HG03354 (cell line): ENCODE data around the gene FAM227B.

Experiments used
- ATAC-seq: cut with Tn5 transposase; IDR thresholded peaks from one replicate; pipeline ENCODE4 v1.9.1; 2021; ENCODE audit warnings: mild to moderate bottlenecking; ENCODE audit not compliant: unreplicated experiment, poor library complexity, severe bottlenecking

FAM227B gene

DNA sequence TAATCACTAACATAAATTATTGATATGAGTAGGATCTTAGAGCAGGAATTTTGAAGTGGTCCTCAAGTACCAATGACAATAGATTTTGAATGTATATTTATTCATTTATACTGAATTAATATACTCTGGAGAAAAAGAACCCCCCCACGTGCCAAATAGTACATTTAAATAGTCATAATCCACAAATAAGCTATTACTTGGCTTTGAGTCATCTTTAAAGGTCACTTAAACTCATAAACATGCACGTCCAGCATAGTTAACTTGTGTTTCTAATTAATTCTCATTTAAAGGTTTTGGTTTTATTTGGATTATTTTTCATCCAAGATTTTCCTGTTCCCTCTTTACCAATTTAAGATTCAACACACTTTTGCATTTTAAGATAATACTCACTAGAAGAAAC, 162.5 kb downstream of the FAM227B start:
- ATAC-seq: no peak

DNA sequence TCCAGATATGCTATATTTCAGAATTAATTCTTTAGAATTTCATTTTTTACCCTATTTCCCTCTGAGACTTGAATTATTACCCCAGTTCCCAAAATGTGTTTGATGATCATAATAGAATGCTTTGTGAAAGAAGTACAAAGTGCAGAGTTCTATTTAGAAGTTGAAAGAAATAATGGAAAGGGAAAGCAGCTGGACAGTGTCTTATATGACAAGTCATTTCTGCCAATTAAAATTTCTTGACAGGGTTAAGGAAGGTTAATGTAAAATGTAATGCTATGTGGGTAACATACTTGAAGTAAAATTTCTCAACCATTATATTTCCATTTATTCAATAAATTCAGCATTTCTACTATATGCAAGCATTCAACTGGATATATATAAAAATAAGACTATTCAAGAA, 164.5 kb downstream of the FAM227B start:
- ATAC-seq: no peak

DNA sequence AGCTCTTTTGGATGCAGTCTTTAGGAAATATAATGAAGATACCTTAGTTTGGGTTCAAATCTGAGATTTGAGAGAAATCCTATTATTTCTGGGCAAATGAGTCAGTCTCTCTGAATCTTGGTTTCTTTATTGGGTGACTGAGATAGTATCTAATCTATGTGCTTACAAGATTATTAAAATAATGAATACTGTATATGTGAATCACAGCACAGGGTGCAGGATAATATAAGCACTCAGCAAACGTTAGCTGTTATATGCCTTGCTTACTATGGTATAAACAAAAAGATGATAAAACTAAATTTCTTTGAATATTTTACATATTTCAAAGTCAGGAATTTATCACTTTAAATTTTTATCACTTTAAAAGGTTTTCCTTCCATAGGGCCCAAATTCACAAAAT, 168.0 kb downstream of the FAM227B start:
- no peak for ATAC-seq

DNA sequence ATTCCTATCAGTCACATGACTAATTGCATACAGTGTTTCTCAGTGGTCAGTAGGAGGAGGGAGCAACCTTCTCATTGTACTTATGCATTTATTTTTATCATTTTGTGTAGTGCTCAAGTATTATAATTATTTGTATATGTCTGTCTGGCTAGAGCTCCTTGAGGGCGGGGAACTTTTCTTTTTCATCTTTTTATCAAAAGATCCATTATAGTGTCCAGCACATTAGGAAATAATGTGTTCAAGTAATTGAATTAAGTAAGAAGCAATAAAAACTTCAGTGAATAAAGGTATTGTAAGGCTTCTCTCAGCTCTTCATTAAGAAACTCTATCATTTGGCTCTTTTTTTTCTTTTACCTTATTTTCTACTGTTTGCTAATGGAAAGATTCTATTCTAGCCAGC, 178.8 kb downstream of the FAM227B start:
- ATAC-seq: no peak

DNA sequence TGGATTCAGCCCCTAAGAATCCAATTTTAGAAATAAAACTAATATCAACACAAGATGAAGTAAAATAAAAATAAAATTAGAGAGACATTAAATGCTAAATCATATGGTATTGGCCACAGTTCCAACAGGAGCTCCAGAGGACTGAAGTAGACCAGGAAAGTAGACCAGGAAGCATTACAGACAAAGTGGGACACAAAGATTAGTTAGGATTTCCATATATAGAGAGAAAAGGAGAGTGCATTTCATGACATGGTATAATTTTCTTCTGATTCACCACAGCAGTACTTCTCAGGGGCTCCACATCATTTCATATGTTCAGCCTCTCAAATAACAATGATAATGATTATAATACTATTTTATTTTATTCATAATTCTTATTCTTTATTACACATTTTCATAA, 179.3 kb downstream of the FAM227B start:
- no peak for ATAC-seq

DNA sequence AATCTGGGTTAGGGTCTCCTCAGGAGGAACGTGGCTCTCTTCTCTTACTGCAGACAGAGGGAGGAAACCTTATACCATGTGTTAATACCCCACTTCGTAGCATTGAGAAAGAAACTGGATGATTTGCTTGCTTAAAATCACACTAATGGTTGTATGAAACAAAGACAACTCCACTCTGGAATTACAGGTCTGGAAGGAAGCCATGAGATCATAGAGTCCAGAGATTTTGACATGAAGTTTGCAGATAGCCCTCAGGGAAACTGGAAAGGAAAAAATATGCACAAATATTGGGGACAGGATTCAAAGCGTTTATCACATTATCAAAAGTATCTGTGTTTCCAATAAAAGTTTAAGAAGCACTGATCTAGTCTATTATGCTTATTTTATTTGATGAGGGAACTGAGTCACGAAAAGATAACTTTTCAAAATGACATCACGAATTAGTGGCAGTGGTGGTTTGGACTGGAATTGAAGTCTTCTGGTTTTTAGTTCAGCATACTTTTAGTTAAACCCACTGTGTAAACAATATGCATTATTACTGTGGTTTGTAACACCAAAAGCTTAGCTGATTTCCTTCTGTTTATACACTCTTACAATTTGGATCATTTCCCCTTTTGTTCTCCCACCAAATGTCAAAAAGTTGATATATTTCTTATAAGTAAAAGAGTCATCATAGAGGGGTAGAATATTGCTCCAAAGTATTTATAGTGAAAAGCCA, 180.8 kb downstream of the FAM227B start:
- ATAC-seq: no peak

DNA sequence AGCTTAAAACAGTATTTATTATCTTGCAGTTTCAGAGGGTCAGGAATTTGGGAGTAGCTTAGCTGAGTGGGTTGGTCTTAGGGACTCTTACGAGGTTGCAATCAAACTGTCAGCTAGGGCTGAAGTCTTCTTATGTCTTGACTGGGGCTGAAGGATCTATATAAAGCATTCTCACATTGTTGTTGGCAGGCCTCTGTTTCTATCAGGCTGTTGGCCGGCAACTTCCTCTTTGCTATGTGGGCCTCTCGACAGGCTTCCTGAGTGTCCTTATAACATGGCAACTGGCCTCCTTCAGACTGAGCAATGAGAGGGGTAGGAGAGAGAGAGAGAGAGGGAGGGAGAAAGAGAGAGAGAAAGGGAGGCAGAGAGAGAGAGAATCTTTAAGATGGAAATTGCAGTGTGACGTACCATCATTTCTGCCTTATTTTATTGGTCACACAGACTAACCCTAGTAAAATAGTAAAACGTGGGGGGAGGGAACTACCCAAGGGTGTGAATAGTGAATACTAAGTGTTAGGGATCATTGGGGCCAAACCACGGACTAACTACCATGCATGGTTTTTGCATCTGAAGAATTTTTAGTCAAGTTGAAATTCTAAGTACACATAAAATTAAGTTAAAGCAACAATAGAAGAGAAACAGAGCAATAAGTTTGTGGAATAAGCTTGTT, 181.5 kb downstream of the FAM227B start:
- ATAC-seq: peak; percentile 75

DNA sequence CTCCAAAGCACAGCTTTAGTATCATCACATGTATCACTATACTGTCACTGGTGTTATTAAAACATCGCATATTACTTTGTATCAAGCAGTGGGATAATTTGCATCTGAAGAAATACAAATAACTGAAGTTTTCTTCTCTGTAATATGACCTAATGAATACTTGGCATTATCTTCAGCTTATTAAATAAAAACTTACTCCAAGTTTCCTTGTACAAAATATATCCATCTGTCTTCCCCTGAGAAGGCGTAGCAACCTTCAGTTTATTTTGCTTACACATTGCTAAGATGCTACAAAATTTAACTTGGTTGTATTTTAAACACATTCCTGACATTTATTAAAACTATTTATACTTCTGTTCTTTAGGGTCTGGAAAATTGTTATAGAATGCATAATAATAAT, 183.9 kb downstream of the FAM227B start:
- ATAC-seq: no peak

DNA sequence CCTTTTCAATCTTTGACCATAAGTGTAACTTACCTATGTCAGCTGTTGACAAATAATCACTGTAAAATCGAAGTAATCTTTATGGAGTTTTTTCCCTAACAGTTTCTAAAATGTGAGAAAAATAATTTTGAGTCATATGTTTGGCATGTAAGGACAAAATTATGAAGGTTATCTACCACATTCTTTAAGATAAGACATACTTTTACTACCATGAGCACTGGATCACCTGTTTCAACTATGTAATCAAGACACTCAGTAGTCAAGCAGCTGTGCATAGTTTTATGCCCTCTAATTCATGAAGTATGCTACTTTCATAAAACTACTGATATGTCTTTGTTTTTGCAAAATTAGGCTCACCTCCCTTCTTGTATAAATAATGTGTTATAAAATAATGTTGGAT, 185.4 kb downstream of the FAM227B start:
- no peak for ATAC-seq

DNA sequence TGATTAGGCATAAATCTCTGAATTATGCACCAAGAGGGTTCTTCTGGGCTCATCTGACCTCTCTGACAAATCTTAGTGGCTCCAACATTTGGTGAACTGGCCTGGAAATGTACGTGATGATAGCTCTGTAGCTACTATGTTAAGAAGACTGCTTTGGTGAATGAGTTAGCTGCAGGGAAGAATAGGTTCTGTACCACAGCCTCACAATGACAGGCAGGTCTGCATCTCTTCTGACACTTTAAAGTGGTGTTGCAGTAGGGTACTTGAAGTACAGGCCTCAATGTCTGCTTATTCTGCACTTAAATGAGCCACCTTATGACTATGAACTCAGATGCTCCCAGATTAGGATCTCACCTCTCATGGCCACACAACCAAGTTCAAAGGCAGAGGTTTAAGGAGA, 190.6 kb downstream of the FAM227B start:
- no peak for ATAC-seq

DNA sequence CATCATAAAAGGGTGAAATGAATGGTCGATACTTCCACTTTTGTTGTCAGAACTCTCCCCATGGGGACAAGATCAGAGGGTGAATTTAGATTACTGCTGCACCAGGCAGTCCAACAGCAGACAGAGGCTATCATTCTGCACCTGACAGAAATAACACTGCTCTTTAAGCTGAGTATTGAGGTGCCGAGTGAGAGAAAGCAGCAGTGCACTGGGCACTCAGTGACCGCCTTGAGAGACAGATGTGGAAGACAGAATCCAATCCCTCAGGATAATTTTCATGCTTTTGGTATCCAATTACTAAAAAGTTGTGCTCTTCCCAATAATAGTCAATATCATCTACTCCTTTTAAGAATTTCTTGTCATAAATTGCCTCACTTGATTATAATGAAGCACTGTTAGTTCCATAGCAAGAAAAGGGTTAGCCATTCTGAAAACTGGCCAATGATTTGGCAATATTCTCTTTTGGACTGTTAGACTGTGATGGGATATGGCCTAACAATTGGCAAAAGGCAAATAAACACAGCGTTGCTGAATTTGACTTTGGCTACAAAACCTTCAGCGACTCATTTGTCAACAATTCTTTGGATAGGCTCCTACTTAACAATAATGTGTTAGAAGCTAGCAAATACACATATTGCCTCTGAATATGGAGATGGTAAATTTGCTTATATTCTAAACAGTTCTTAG, 192.1 kb downstream of the FAM227B start:
- ATAC-seq: no peak

DNA sequence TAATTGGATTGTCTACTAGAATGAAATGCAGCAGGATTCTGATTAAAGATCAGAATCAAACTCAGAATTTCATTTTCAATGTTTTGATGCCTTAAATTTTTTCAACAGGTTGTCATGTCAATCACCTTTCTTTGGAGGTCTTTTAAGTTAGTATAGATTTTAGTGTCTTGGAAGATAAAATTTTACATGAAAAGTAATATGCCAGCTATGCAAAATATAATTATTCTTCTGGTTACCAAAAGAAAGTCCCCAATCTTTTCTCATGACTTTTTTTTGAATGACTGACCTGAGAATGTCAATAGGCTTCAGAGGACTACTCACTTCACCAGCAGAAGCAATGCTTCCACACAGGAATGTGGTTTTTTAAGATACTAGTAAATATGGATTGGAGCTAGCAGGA, 193.2 kb downstream of the FAM227B start:
- no peak for ATAC-seq

DNA sequence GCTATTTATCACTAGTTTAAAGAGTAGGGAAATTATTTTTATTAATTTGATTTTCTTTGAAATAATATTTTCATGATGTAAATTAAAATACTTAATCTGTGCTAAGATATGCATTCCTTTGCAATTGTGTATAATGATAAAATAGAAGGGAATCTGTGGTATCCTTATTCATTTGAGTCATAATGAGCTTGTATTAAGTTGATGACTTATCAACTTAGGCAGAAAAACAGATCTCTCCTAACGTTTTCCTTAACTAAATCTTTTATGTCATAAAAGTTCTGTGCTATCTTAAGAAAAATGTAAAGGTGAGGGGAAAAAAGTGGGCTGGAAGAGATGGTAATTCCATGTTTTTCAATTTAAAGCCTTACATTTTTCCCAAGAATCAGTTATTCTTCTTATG, 195.7 kb downstream of the FAM227B start:
- no peak for ATAC-seq

DNA sequence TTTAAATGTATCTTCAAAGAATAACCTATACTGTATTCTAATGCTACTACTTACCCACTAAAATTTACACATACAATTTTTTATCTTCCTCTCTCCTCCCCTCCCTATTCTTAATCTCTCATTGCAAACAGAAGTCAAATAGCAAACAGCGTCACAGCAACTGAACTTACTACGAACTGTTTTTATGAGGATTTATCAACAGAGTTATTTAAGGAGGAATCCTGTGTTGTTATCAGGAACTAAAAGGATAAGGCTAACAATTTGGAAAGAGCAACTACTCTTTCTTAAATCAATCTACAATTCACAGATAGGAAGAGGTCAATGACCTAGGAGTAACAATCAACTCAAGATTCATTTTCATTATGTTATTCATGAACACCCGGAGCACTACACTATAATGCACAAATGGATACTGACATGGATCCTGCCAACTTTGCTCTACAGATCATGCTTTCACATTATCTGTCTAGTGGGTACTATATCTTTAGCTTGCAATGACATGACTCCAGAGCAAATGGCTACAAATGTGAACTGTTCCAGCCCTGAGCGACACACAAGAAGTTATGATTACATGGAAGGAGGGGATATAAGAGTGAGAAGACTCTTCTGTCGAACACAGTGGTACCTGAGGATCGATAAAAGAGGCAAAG, 196.6 kb downstream of the FAM227B start:
- no peak for ATAC-seq

DNA sequence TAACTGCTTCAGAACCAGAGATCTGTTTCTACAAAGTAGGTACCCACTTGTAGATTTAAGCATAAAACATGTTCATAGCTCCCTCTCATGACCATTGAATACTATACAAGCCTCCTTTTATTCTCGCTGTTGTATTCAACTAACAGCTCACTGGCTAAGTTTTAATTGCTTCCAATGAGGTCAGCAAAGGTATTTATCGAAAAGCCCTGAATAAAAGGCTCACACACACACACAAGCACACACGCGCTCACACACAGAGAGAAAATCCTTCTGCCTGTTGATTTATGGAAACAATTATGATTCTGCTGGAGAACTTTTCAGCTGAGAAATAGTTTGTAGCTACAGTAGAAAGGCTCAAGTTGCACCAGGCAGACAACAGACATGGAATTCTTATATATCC, 197.6 kb downstream of the FAM227B start, which contains the start of gene FGF7:
FGF7 (plus strand) TSS at position 222 of the 400 bp plus-strand sequence. CDS start 1,056 bp downstream, outside the sequence.
- ATAC-seq: no peak

DNA sequence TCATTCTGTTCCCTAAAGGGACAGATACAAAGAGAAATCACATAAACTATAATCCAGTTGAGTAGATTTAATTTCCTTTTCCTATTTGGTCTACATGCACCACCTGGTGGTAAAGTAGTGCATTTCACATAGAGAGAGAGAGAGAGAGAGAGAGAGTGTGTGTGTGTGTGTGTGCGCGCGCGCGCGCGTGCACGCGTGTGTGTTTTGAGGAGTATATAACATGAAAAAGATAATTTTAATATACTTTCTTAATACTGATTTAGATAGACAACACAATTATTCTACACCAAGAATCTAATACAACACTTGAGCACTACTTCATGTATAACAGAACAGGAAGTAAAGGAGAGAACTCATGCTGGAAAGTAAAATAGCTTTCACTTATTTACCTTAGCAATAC, 198.6 kb downstream of the FAM227B start:
- peak; percentile 77 for ATAC-seq

DNA sequence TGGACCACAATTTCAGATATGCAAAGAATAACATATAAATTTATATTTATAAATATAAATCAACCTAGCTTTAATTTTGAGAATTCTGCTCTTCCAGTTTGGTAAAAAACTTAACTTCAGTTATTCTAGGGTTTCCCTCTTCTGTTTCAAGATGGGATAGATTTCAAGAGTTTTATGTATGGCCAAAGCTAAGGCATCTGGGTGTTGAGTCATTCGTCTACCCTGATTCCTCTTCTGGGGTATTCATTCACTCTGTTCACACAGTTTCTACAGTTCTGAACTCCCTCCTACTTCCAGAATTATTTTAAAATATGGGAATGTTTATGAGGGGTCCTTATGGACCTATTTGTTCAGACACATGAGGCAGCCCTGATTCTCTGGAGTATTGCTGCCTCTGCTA, 201.8 kb downstream of the FAM227B start:
- no peak for ATAC-seq

DNA sequence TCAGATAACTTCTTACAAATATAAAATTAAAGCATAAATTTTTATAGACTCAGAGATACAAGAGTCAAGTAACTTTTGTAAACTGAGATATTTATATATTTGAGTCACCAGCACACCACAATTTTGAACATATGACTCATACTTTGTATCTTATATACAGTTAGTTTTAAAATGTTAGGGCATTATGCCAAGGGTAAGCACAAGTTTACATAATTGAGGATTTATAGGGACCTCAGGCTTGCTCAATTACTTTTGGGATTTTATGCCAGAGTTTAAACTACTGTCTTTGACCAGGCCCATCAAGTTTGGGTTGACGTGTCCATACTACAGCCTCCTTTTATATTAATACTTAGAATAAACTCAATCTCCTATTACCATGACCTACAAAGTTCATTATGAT, 205.0 kb downstream of the FAM227B start:
- no peak for ATAC-seq

DNA sequence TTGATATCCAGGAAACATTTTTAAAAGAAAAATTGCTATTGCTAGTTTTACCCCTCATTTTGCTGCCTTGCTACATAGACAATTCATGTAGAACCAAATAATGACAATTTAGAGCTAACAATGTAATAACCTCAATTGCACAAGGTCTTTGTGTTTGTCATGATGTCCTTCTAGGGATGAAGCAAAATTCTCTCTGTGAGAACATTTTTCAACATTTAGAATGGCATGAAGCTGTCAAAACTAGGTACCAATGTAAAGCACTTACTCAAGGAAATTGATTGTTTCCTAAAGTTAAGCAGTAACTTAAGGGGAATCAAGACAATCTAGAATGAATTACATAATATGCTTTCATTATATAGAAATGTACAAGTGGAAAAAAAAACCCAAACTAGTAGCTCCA, 205.5 kb downstream of the FAM227B start:
- ATAC-seq: no peak

DNA sequence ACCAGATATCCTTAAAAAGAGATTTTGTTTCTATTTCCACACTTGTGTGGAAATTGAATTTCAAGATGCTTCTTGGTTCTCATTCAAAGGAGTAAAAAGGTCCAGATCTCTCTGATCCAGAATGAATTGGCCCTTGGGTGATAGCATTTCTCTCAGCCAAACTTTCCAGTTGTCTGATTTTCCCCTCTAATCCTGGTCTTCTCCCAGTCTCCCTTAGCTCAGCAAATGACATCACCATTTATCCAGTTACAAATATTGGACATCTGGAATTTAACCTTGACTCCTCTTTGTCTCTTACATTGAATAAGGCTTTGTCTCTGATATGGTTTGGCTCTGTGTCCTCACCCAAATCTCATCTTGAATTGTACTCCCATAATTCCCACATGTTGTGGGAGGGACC, 207.8 kb downstream of the FAM227B start:
- ATAC-seq: no peak

DNA sequence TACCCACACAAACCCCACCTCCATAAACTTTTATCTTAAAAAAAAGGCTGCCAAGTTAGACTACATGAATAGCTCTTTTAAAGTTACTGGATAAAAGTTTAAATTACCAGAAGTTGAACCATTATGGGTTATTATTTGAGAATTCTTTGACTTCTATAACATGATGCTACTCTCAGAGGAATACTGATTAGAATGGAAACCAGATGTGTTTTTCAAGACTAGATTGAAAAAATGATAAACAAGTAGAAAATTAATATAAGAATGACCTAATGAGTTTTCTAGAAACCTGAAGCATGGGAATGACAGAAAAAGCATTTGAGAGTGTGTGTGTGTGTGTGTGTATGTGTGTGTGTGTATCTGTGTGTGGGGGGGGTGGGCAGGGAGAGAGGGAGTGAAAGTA, 210.0 kb downstream of the FAM227B start:
- no peak for ATAC-seq
